HG03442 (cell line): Measurements from ENCODE around the gene KIF11.

ENCODE experiments used
- ATAC-seq: cut with Tn5 transposase; IDR thresholded peaks from one replicate; pipeline ENCODE4 v1.9.1; 2021; ENCODE audit warnings: mild to moderate bottlenecking, moderate library complexity; ENCODE audit not compliant: unreplicated experiment

KIF11 gene

DNA sequence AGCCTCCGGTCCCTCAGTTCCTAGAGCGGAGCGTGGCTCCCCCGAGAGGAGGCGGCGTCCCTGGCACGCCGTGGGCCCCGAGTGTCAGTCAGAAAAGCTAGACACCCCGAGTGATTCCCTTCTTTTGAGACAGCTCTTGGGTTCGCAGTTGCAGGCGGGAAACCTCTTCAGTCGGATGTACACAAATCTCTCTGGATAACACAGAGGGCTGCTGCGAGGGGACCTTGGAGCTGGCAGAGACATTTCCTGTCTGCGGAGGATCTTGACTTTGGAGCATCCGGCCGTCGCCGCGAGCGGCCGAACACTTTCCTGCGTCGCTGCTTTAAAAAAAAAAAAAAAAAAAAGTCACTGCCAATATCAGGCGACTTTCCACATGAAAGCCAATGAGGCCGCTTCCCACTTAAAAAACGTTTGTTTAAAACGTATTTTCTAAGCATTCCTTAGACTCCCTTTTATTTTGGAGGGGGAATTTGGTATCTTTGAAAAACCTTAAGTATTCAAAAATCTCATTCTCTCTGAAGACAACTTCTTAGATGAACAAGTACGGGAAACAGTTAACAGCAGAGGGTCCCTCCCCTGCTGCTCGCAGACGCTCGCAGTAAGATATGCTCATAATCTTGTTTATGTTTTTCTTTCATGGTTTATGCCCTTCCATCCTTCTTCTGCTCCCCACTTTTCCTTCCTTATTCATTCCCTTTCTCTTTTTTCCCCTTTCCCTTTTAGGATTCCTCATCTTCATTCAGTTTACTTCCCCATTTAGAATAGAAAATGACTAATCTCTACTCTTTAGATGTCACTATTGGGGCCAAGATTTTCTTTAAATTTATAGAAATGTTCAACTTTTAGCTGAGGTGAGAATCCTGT lies 106.8 kb downstream of the KIF11 start:
- no peak for ATAC-seq

DNA sequence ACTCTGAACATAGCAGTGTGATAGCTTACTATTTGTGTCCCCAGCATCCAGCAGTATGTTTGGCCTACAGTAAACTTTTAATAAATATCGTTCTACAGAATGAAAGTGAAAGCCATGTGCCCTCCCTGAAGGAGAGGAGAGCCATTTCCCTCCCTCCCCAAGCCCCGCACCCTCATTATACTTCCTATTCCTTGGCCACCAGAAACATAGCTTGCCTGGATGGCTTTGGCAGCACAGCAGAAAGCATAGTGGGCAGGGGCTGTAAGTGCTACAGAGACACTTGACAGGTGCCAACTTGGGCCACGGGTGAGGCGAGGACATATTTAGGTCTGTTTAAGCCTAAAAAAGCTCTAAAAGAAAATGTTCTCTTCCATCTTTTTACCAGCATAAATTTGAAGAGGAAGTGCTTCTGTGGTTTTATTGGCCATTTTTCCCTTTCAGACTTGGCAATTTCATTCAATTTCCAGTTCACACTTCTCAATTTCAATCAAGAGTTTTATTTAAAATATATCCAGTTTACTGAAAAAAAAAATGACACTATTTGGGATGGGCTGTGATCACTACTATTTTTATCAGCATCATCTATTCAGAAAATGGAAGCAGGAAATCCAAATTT lies 109.5 kb downstream of the KIF11 start:
- ATAC-seq: no peak
